ENCODE results near the gene PCDH1.

The PCDH1 gene

DNA sequence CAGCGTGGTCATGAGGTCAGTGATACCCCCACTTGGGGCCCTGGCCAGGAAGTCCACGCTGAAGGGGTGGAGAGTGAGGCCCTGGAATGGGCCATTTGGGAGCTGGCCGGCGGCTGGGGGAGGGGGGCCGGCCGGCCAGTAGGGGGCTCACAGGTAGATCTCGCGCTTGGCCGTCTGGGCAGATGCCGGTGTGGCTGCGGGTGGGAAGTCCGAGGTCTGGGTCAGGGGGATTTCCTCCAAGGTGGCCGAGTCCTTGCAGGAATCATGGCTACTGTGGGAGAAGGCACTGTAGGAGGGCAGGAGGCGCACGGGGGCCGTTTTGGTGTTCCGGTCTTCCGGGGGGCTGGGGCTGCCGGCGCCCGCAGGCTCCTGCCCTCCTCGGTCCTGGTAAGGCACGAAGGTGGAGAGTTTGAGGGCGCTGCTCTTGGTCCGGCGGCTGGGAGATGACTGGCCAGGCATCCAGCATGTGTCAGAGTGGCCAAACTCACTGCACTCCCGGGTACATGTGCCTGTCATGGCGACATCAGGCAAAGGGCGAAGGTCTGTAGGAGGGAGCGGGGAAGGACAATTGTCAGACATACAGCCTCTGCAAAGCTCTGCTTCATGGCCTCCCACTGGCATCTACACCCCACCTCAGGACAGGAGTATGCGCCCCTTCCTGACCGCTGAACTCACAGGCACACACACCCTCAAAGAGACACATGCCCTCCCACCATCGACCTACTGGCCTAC lies 24.1 kb downstream of the PCDH1 start:
- no peak for DNase-seq (ENCODE audit: low spot score)

DNA sequence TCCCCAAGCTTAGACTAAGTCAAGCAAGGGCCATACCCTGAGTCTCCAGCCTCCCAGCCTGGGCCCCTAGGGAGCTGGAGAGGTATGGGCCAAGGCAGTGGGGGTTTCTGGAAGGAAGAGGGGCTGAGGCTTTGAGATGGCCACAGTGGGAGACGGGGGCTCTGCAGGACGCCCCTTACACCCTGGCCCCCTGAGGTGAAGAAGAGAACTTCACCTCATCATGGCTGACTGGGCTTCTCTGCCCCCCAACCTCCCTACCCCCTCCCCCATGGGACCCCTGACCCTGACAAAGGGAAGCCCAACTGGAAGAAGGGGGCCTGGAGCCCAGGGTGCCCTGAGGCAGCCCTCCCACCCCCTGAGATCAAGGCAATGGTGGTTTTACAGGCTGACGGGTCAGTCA lies 25.8 kb downstream of the PCDH1 start:
- DNase-seq (ENCODE audit: low spot score): no peak

DNA sequence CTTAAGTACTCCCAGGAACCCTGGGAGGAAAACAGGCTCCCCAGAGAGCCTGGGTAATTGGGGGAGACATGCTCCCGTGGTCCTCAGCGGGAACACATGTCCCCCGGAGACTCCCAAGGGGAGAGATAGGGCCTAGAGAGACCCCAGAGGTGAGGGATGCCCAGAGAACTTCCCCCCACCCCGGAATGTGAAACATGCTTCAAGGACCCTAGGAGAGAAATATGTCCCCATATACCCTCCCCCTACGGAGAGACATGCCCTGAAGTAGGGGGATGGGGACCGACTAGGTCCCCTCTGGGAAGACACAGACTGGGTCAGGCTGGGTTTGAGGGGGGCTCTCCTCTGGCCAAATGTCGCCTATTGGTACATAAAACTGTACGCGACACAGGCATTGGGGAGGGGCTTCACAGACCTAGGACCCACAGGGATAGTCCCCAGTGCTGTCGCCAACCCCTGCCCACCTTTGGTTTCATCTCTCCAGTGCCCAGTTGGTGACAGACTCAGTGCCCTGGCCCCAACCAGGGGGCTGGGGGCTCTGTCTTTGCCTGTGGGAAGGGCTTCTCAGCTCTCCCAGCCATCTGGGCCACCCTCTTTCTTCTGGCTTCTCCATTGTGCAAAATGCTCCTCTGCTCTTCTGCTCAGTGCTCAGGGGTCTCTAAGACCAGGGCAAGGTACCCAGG lies 26.9 kb downstream of the PCDH1 start:
- DNase-seq (ENCODE audit: low spot score): no peak

DNA sequence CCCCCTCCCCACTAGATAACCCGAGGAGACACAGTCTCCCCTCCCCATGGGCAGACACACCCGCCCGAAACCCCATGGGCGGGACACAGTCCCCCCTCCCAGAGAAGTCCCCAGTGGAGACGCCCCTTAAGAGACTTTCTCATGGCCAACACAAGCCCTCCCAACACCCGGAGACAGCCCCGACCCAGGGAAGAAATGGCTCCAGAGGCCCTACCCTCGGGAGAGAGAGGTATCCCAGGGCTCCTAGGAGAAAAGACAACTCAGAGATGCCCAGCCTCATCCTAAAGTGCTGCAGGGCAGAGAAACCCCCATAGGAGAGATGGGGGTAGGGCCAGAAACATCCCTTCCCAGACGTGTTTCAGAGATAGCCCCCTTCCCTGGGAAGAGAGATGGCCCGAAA lies 27.4 kb downstream of the PCDH1 start:
- DNase-seq (ENCODE audit: low spot score): no peak

DNA sequence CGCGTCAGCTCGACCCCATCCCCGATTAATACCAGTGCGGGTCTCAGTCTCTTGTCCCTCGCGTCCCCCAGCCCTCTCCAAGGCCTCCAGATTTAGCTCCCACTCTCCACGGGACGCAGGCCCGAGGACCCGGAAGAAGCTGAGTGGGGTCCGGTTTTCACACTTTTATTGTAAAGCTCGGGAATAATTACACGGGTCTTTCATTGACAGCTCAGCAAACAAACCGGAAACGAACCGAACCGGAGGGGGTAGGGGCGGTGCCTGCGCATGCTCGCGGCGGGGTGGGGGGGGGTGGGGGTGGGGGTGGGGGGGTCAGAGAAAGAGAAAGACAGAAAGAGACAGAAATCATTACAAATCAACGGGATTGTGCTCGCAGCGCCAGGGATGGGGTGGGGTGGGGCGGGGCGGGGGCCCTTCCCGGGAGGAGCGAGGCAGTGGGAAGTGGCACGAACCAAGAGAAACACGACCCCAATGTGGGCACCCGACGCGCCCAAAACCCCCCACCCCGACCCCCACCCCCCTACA lies 27.9 kb downstream of the PCDH1 start:
- DNase-seq (ENCODE audit: low spot score): peak; percentile 35

DNA sequence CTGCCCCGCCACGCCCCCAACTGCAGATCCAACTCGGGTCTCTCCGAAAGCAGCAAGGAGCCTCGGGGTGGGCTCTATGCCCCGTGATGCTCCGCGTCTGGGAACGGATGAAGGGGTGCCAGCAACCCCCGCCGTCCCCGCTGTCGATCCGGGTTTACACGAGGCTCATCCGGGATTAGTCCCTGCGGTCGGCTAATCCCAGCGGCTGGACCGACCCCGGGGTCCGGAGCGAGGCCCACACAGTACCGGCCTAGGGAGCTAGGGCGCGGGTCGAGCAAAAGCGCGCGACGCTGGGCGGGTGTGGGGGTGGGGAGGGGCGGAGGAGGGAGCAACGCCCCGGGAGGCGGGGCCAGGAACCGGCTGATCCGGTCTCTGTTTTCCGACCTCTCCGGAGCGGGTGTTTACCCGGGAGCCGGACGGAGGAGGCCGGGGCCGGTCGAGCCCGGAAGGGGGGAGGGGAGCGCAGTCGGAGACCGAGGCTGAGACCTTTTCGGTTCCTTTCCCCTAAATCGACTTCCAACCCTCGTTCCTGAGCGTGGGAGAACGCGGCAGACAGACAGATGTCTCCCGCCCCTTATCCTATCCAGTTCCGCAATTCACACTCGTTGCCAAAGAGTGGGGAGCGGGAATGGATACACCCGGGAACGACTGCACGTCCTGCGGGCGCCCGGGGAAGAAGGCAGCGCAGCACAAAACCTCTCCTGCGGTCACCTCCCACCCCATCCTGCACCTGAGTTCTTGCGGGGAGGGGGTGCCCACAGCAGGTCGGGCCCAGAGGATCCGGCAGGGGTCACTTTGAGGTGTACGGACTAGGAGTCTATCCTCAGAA lies 28.6 kb downstream of the PCDH1 start:
- peak; percentile 86 for DNase-seq (ENCODE audit: low spot score)

DNA sequence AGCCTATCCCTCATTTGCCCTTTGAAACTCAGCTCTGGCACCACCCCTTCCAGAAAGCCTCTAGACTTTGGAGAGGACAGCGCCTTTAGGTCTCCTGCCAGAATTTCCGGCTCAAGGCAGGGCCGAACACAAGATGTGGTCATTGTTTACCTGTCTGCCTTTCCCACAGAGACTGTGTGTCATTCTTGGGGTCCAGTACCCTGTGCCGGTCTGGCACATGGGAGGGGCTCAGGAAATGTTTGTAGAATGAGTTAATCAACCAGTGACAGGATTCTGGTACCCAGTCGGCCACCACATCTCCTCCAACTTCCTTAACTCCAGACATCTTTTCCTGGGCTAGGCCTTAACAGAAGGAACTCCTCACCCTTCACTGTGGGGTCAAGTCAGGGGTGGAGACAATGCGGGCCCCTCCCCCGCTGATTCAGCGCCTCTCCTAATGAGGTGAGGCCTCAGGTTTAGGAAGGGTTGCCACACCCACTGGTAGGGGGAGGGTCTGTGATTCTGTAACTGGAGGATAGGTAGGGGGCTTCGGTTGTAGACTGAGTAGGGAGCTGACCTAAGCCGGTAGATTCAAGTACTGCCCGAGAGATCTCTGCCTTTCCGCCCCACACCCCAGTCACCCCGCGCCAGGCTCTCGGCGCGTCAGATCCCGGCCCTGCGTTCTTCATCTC lies 29.3 kb downstream of the PCDH1 start:
- DNase-seq (ENCODE audit: low spot score): peak; percentile 86

DNA sequence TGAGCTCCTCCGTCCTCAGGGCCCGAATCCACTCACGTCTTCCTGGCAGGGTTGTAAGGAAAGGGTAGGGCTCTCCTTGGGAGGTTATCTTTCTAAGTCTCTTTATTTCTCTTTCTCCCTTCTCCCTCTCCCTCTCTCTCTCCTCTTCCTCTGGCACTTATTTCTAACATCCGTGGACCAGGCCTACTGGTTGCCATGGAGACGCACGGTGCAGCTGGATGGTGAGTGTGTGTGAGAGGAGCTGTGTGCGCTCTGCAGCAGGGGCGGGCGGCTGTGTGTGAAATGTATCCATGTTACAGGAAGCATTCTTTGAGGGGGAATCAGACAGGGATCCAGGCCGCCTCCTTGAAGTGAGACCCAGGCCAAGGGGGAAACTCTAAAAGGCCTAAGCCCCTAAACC lies 32.2 kb downstream of the PCDH1 start:
- DNase-seq (ENCODE audit: low spot score): no peak

DNA sequence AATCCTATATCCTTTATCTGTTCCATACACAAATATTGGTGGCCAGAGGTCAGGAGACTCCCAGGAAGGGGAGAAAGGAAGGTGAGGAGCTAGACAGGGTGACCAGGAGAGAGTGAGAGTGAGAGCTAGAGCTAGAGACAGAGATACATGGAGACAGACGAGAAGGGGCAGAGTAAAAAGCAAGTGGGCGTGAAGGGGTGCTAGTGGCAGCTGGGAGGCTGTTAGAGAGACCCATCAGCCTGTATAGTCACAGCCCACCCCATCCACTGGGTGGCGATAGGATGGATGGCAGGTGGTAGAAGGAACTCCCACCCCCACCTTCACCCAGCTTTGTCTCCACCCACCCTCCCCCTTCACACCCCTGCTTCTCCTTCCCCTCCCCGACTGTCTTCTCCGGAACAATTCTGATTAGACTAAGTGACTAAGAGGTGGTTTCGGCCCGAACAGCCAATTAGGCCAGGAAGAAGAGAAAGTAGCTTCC lies 32.8 kb downstream of the PCDH1 start:
- DNase-seq (ENCODE audit: low spot score): no peak

DNA sequence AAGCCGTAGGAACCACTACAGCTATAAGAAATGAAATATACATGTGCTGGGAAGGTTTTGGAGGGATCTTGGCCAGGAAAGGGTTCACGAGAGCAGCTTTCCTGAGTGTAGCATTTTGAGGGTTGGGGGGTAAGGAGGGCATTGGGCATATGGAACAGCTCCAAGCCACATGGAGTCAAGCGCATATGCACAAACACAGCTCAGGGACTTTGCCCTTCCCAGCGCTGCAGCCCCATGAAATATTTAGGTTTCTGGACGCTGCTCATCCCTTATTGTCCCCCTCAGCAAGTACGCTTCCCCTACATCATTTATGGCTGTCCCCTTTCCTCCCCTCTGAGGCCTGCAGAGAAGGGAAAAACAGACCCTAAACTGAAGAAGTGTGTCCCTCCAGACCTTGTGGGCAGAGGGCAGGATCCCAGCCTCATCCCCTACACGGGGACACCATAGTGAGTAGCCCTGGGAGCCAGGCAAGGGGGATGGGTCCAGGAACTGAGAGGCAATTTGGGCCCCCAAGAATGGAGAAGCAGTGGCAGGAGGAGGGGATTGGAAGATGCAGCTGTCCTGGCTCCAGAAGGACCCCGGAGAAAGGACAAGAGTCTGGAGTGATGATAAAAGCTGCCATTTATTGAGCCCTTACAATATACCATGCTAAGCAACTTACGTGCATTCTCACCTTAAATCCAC lies 33.7 kb downstream of the PCDH1 start:
- DNase-seq (ENCODE audit: low spot score): no peak

DNA sequence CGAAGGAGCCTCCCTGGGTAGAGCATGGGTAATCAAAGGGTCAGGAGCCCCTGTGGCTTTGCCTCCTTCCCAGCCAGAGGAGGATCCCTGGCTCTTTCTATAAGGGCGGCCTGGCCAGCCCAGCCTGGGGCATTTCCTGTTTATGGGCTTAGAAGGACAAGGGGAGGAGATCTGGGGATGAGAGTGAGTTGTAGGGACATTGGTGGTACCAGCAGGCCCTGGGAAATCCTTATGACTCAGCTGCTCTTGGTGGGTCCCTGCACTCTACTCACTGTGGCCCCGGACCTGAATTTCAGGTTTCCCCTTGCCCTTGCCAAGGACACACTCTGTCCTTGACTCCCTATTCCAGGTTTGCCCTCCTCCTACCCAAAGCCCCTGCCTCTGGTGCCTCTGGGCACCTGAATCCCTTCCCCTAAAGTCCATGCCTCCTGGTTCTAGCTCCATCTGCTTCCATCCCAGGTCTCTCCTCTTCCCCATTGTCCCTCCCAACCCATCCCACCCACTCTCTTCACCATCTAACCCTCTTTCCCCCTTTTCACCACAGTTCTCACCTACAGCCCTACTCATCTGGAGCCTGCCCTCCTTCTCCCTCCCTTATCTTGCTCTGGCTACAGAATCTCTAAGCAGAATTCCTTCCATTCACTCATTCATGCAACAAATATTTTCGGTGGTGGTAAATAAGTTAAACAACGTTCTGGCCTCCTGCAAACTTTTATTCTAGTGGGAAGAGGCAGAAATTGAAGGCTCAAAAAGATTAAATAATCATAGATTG lies 34.9 kb downstream of the PCDH1 start:
- no peak for DNase-seq (ENCODE audit: low spot score)

DNA sequence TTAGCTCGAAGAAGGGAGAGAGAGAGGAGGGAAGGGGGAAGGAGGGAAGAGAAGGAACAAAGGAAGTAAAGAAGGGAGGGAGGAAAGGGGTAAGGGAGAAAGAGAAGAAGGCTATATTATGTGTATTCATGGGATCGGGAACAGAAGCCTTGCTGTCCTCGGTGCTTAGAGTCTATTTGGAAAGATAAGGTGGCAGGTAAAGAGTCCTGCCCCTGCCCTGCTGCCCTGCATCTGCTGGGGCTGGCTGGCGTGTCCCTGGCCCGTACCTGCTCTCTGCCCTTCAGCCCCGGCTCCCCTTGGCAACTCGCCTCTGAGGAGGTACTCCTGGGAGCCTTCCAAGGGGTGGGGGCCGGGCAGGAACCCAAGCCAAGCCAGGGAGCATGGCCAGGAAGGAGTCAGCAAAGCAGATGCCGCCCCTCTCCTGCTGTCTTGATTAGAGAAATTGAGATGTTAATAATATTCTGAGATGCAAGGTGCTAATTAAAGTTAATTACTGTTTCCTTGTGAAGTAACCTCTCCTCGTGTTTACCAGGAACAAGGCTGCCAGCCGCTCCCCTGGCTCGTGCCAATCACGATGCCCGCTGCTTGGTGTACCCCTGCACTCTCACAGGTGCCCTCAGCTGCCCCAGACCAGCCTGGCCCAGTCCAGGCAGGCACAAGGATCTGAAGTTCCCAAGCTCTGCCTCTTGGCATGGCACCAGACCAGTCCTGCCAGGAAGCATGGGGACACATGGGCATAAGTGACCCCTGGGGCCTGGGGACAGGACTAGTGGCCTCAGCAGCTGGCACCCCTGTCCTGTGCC lies 36.6 kb downstream of the PCDH1 start:
- peak; percentile 24 for DNase-seq (ENCODE audit: low spot score)

DNA sequence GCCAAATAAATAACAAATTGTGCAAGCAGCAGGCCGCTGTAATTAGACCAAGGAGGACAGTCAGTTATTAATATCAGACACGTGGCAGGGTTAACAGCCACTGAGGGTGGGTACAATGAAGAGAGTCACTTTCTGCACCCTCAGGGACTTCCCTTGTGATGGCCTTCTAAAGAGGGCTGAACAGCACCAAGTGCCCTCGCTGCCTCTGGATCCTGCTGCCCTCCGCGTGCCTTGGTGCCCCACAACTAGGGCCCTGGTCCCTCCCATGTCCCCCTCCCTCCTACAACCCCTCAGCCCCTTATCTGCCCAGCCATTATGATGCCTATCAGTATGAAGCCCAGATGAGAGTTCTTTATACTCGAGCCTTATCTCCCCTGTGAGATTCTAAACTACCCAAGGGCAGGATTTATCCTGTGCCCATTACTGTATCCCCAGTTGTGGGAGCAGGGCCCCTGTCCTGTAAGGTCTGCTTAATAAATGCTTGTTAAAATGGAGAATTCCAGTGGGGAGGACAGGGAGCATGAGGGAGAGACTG lies 37.3 kb downstream of the PCDH1 start:
- no peak for DNase-seq (ENCODE audit: low spot score)

DNA sequence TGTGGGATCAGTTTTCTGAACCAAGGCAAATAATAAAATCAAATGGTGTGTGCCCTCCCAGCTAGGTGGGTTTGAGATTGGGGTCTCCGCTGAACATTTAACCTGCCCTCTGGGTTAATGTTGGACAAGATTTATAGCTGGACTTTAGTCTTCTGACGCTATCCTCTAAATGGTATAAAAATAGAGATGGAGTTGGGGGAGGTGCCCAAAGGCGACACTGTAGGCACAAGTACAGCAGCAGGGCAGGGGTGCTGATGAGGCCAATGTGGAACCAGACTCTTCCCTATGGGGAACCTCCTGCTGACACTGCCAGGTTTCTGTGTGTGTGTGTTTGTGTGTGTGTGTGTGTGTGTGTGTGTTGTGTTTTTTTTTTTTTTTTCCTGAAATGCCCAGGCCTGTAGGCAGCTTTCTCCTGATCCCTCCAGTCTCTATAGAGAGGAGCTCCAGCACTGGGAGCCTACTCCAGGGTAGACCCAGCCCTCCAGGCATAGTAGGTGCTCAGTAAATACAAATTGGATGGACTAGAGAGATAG lies 37.9 kb downstream of the PCDH1 start:
- DNase-seq (ENCODE audit: low spot score): no peak

DNA sequence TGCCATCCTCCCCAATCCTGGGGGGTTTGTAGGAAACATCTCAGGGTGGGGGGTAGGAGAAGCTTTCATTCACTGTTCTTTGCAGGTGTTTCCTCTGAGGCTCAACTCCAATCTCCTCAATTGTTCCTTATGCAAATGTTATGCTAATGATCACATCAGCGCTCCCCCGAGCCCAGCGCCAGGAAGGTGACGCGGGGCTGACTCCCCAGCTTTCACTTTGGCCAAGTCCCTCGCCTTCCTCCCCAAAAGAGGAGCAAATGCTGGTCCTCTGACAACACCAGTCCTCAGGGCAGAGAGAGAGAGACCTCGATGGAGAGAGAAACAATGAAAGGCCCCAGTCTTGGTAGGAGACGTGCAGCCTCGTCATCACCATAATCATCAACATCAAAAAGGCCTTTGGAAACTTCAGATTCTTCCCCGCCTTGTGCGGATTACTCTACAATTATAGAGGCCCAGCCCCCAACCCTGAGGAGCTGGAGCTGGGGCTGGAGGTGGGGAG lies 39.1 kb downstream of the PCDH1 start:
- DNase-seq (ENCODE audit: low spot score): no peak

DNA sequence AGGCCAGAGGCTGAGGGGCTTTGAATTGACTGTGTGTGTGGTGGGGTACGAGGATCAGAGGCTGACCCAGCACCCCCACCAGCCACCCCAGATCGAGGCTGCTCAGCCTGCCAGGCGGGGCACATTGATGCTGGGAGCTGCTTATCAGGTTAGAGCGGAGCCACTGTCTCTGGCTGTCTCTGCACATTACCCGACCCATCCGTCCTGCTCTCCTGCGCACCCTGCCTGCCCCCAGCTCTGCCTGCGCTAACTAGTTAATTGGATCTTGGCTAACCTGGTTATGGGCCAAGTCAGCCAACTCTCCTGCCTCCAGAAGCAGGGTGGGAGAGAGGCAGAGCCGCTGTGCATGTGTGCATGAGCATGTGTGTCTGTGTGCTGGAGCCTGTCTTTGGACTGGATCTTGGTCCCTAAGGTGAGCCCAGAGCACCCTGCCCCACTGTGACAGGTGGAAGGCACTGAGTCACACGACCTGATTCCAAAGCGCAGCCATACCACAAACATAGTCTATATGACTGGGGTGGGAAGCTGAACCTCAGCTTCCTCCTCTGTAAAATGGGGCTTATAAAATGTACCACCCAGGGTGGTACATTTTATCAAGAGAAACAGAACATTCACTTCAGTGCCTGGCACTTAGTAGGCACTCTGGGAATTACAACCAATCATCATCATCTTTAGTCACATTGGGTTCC lies 39.7 kb downstream of the PCDH1 start:
- no peak for DNase-seq (ENCODE audit: low spot score)

DNA sequence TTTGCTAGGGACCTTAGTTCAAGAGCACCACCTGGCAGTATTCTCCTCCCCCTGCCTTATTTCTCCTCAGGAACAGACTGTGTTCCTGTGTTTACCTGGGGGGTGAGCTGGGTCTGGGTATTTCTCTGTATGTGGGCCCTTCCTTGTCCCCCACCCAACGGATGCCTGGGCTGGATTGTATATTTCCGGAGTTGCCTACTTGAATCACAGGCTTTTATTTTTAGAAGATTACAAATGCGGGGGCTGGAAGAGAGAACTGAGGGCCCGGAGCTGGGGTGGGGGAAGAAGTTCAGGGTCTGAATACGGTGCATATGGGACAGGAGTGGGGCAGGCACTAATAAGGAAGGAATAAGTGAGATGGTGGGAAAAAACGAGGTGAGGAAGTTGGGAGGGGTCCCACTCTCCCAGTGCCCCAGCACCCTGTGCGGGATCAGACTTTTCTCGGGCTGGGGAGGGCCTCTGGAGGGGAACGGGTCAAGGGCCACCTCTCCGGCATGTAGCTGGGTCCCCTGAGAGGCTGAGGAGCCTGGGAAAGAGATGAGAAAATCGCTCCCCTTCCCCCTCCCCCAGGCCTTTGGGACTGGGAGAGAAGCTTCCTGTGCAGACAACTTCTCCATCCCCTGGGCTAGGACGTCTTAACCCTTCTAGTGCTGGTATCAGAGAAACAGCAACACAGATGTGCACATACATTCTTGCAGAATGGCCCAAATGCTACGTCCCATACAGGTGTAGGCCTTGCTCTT lies 42.1 kb downstream of the PCDH1 start:
- no peak for DNase-seq (ENCODE audit: low spot score)

DNA sequence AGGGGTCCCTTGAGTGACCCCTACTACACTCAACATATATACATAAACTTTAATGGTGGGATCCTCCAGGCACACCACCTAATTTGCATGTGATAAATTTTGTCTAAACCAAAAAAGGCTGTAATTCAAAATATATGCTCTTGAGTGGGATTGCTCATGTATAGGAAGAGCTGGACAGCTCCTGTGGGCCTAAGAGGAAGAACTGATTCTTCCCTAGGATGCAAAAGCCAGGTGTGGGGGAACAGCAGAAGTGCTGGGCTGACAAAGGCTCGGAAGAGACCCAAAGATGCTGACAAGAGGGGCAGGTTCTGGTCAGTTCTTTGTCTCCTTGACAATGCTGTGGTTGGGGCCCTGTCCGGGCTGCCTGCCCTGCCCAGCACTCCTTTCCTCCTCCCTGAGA lies 43.9 kb downstream of the PCDH1 start:
- no peak for DNase-seq (ENCODE audit: low spot score)
